PC-3 (cell line): Measurements from ENCODE around the gene SPIN2B. TPM values are rescaled to one million over a fixed set of nuclear protein-coding genes. Genes with fewer than 3 reads are reported as not detected.
"Not testable (repeated sequence)": the region's sequence is repeated elsewhere in the genome, so short reads cannot be mapped to it uniquely, and the experiment has no call there.

Experiments used
- ATAC-seq: fragments of 200-7000 bp; cut with Tn5 transposase; 2 replicates; pipeline ENCODE4 v1.9.1; 2020; ENCODE audit warnings: mild to moderate bottlenecking, moderate library complexity
- BruUV-seq: library from RNA; stranded (reverse); fragments of 400-500 nt; replicated peaks from 2 replicates; lab custom pipeline; 2021; lab: Mats Ljungman, UMichigan
- CTCF ChIA-PET: fragments of 300-600 bp; sonication (Branson Sonifier 250); formaldehyde crosslinking; loops from one replicate; lab custom pipeline; 2022; ENCODE audit warnings: antibody characterized with exemption; lab: Charles Lee
- POLR2A ChIA-PET: fragments of 300-600 bp; sonication (Branson Sonifier 250); formaldehyde crosslinking; loops from one replicate; lab custom pipeline; 2022; ENCODE audit warnings: antibody characterized with exemption; ENCODE audit not compliant: unreplicated experiment; lab: Charles Lee
- DNase-seq: peaks from one replicate; pipeline ENCODE4 v3.0.0-alpha.2; 2015
- H2AFZ ChIP-seq: fragments of 300-600 bp; sonication (generic); 2 replicates; pipeline ENCODE4 v1.6.0; 2016; ENCODE audit warnings: antibody characterized with exemption, low read length
- H3F3A ChIP-seq: fragments of 300-600 bp; sonication (generic); one replicate; pipeline ENCODE4 v1.6.0; 2017; ENCODE audit warnings: antibody characterized with exemption, low read length, control low read depth, mild to moderate bottlenecking; ENCODE audit not compliant: unreplicated experiment
- H3K27ac ChIP-seq: fragments of 300-600 bp; sonication (generic); 2 replicates; pipeline ENCODE4 v1.5.1; 2016; ENCODE audit warnings: mild to moderate bottlenecking, low read length
- H3K27me3 ChIP-seq: fragments of 300-600 bp; sonication (generic); 2 replicates; pipeline ENCODE4 v1.6.1; 2016; ENCODE audit warnings: low read length, mixed read lengths
- H3K36me3 ChIP-seq: fragments of 300-600 bp; sonication (generic); 2 replicates; pipeline ENCODE4 v1.6.1; 2016; ENCODE audit warnings: low read depth, mixed run types, low read length, mixed read lengths
- H3K4me1 ChIP-seq: fragments of 300-600 bp; sonication (generic); 2 replicates; pipeline ENCODE4 v1.5.1; 2016; ENCODE audit warnings: low read length; ENCODE audit not compliant: insufficient read depth
- H3K4me2 ChIP-seq: fragments of 300-600 bp; sonication (generic); 2 replicates; pipeline ENCODE4 v1.6.0; 2016; ENCODE audit warnings: low read length
- H3K4me3 ChIP-seq: fragments of 300-600 bp; sonication (generic); 2 replicates; pipeline ENCODE4 v1.5.1; 2016; ENCODE audit warnings: mild to moderate bottlenecking, low read length, mixed read lengths
- H3K79me2 ChIP-seq: fragments of 300-600 bp; sonication (generic); 2 replicates; pipeline ENCODE4 v1.6.1; 2017; ENCODE audit warnings: low read length, mixed read lengths
- H3K9ac ChIP-seq: fragments of 300-600 bp; sonication (generic); 2 replicates; pipeline ENCODE4 v1.6.0; 2016; ENCODE audit warnings: mild to moderate bottlenecking, low read length
- H3K9me2 ChIP-seq: fragments of 300-600 bp; sonication (generic); replicated peaks from 2 replicates; pipeline ENCODE4 v1.6.1; 2016; ENCODE audit warnings: mixed run types, low read length, mixed read lengths
- H3K9me3 ChIP-seq: fragments of 300-600 bp; sonication (generic); 2 replicates; pipeline ENCODE4 v1.6.1; 2016; ENCODE audit warnings: low read length, mixed read lengths
- H4K20me1 ChIP-seq: fragments of 300-600 bp; sonication (generic); 2 replicates; pipeline ENCODE4 v1.6.1; 2016; ENCODE audit warnings: low read length, mixed read lengths
- EZH2 ChIP-seq: fragments of 300-600 bp; sonication (generic); IDR thresholded peaks from one replicate; pipeline ENCODE4 v1.6.1; 2017; ENCODE audit warnings: antibody characterized with exemption, mild to moderate bottlenecking, low read length; ENCODE audit not compliant: unreplicated experiment
- EZH2phosphoT487 ChIP-seq: fragments of 300-600 bp; sonication (generic); IDR thresholded peaks from 2 replicates; pipeline ENCODE4 v1.6.1; 2018; ENCODE audit warnings: mild to moderate bottlenecking, antibody characterized with exemption, low read length, borderline replicate concordance
- intact Hi-C: fragments of 100-400 bp; cut with micrococcal nuclease; formaldehyde crosslinking; loops from 2 replicates; pipeline ENCODE4 v1.9.0; 2023
- total RNA-seq: library from RNA; depleted of rRNA; stranded (reverse); fragments of >200 nt; gene quantifications from 2 replicates; pipeline ENCODE4 v1.2.3, GENCODE V29; 2014
- TF ChIP-seq, protein P1 (sequence below): fragments of 300-600 bp; sonication (generic); conservative IDR thresholded peaks from 2 replicates; pipeline ENCODE4 v1.5.1; 2017; ENCODE audit warnings: antibody characterized with exemption, low read depth, mild to moderate bottlenecking, low read length

SPIN2B gene
- total RNA-seq, 1 experiment from 2014 or later: 17.7 TPM

DNA sequence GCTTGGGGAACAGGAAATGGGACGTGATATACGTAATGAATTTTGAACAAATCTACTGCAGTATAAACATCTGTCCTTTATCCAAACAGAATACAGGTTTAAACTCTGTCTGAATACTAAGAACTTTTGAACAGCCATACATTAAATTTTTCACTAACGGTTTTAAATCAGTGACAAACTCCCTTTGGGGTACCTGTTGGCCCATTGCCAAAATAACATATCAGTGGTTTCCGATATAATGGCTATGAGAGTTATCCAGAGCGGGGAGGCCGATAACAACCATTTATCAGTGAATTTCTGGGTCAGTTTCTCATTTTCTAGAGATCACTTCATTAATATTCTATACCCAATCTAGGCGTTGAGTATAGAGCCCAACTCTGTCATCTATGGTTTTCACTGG, 10.7 kb upstream of the SPIN2B start:
- peaks cover 16% of the 10 kb centered on the region for H3K4me1 ChIP-seq
- POLR2A ChIA-PET: no interaction called here
- H3K9ac ChIP-seq: no peak overlapping the region
- no TSS peak for BruUV-seq
- no peak overlapping the region for H3K4me2 ChIP-seq
- intact Hi-C loops: no loop called here
- no peak overlapping the region for H3K4me3 ChIP-seq
- no peak overlapping the region for H3K27ac ChIP-seq
- H3K9me3 ChIP-seq: no peaks in the 10 kb centered on the region
- TF ChIP-seq EZH2: no peak
- TF ChIP-seq, protein P1, sequence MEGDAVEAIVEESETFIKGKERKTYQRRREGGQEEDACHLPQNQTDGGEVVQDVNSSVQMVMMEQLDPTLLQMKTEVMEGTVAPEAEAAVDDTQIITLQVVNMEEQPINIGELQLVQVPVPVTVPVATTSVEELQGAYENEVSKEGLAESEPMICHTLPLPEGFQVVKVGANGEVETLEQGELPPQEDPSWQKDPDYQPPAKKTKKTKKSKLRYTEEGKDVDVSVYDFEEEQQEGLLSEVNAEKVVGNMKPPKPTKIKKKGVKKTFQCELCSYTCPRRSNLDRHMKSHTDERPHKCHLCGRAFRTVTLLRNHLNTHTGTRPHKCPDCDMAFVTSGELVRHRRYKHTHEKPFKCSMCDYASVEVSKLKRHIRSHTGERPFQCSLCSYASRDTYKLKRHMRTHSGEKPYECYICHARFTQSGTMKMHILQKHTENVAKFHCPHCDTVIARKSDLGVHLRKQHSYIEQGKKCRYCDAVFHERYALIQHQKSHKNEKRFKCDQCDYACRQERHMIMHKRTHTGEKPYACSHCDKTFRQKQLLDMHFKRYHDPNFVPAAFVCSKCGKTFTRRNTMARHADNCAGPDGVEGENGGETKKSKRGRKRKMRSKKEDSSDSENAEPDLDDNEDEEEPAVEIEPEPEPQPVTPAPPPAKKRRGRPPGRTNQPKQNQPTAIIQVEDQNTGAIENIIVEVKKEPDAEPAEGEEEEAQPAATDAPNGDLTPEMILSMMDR: no peak
- ATAC-seq (no peak), DNase-seq (no peak)
- CTCF ChIA-PET: no interaction called here
- H3K27me3 ChIP-seq: no peaks in the 10 kb centered on the region
- no peaks in the 10 kb centered on the region for H4K20me1 ChIP-seq
- no peaks in the 10 kb centered on the region for H3K79me2 ChIP-seq
- H3K9me2 ChIP-seq: no peaks in the 10 kb centered on the region
- H3F3A ChIP-seq: no peaks in the 10 kb centered on the region
- no peak overlapping the region for H2AFZ ChIP-seq
- H3K36me3 ChIP-seq: no peaks in the 10 kb centered on the region

DNA sequence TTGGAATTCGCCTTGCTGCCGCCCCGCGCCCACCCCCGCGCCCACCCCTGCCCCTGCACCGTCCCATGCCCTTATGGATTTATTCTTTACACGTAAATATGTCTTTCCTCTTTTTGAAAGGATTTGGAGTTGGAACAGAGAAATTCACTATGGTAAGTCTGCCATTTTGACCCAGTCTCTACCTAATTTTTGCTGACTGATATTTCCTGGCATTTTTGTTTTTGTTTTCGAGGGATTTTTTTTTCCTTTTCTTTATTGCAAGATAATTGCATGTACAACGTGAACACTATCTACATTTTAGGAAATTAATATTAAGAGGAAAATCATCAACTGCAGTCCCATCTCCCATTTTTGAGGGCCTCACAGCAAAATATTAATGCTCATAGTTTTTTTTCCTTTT, 468 bp upstream of the SPIN2B start:
- Histone ChIP-seq H3K27me3 (no peaks in the 10 kb centered on the region), H3K36me3 (no peaks in the 10 kb centered on the region), H3F3A (no peaks in the 10 kb centered on the region), H3K27ac (peak overlapping the region; percentile 3; the same call in 1 of the 2 replicates), H3K4me2 (peak overlapping the region; percentile 95), H3K9me3 (no peaks in the 10 kb centered on the region), H3K4me3 (peak overlapping the region; percentile 73), H3K9me2 (no peaks in the 10 kb centered on the region), H4K20me1 (no peaks in the 10 kb centered on the region), H2AFZ (peak overlapping the region; percentile 87), H3K79me2 (peaks cover 11% of the 10 kb centered on the region; the same call in 1 of the 2 replicates), H3K4me1 (no peaks in the 10 kb centered on the region), H3K9ac (peak overlapping the region; percentile 79)
- TF ChIP-seq, protein P1: no peak
- TF ChIP-seq EZH2phosphoT487 (no peak), EZH2 (no peak)
- POLR2A ChIA-PET: no interaction called here
- no TSS peak for BruUV-seq
- intact Hi-C loops: no loop called here
- ATAC-seq (no peak), DNase-seq (no peak)
- CTCF ChIA-PET: no interaction called here

DNA sequence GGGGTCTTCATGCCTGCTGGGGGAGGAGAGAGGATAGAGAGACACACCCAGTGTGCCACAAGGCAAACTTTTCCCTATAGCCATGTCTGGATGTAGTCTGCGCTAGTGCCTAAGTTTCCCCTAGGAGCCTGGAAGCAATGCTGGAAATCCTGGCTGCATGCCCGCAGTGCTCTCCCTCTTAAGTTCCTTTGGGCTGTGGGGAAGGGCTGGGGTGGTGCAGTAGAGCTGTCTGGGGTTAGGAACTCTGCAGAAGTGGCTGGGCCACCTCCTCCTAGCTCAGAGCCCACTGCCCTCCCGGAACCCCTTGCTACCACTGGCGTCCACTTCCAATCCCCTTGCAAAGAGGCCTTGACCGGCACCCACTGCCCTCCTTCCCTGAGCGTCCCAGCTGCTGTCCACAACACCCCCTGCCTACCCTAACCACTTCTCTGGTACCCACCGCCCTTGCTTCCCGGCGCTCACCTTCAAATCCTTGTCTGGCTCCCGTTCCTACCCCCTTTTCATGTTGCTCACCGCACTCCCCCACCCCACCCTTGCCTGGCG, 658 bp downstream of the SPIN2B start:
- H3K27me3 ChIP-seq, DNase-seq, H3K9me3 ChIP-seq, H3F3A ChIP-seq, H3K4me1 ChIP-seq, H3K9me2 ChIP-seq, H4K20me1 ChIP-seq, ATAC-seq, POLR2A ChIA-PET, H3K36me3 ChIP-seq, CTCF ChIA-PET, intact Hi-C loops: not testable (repeated sequence)
- H3K79me2 ChIP-seq: peaks cover 11% of the 10 kb centered on the region; the same call in 1 of the 2 replicates
- H2AFZ ChIP-seq: peak overlapping the region; percentile 87
- H3K4me3 ChIP-seq: peak overlapping the region; percentile 73
- TSS peak; percentile 36 for BruUV-seq
- peak overlapping the region; percentile 95 for H3K4me2 ChIP-seq
- peak overlapping the region; percentile 79 for H3K9ac ChIP-seq
- H3K27ac ChIP-seq: 0 out of 2 replicates have a peak overlapping the region, but pooled peaks have one; percentile 32
